ENCODE results near the gene MMP7.

DNA sequence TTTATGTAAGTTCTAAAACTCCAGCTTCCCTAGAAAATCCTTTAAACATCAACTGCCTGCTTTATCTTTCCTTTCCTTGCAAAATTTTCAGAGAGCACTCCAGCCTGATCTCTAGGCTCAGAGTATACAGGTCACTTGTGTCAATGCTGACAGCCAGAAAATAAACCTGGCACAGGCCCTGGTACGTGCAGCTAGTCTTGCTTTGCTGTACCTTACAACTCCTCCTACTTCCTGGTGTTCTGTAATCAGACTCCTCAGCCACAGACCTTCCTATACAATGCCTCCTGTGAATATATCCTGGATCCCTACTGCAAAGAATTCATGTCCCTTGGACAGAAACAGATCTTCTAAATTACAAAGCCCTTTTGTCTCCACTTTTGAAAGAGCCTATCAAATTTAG lies 53.7 kb downstream of the MMP7 start:
- TF ChIP-seq, protein P1, sequence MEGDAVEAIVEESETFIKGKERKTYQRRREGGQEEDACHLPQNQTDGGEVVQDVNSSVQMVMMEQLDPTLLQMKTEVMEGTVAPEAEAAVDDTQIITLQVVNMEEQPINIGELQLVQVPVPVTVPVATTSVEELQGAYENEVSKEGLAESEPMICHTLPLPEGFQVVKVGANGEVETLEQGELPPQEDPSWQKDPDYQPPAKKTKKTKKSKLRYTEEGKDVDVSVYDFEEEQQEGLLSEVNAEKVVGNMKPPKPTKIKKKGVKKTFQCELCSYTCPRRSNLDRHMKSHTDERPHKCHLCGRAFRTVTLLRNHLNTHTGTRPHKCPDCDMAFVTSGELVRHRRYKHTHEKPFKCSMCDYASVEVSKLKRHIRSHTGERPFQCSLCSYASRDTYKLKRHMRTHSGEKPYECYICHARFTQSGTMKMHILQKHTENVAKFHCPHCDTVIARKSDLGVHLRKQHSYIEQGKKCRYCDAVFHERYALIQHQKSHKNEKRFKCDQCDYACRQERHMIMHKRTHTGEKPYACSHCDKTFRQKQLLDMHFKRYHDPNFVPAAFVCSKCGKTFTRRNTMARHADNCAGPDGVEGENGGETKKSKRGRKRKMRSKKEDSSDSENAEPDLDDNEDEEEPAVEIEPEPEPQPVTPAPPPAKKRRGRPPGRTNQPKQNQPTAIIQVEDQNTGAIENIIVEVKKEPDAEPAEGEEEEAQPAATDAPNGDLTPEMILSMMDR (IDR thresholded peaks at IDR 0.05 in 4 of 5, conservative IDR thresholded peaks at IDR 0.05 in 1 of 5): no peak
- TF ChIP-seq POLR2A (IDR thresholded peaks at IDR 0.05): no peak

Data from gastrocnemius medialis (tissue), 4 donors.